HCT116 (cell line): ENCODE results near the gene TAF1C. TPM values are rescaled to one million over a fixed set of nuclear protein-coding genes. Genes with fewer than 3 reads are reported as not detected.

Experiments used
- ATAC-seq: fragments of 200-7000 bp; cut with Tn5 transposase; 2 replicates; pipeline ENCODE4 v1.9.1; 2020; ENCODE audit warnings: mild to moderate bottlenecking, moderate library complexity
- BruUV-seq: library from RNA; stranded (reverse); fragments of 400-500 nt; replicated peaks from 2 replicates; lab custom pipeline; 2021; lab: Mats Ljungman, UMichigan
- CTCF ChIA-PET: fragments of 300-600 bp; sonication (Branson Sonifier 250); formaldehyde crosslinking; loops from one replicate; lab custom pipeline; 2021; ENCODE audit warnings: antibody characterized with exemption; lab: Charles Lee
- POLR2A ChIA-PET: fragments of 300-600, 350-600 bp; sonication (Branson Sonifier 250); formaldehyde crosslinking; loops from one replicate; lab custom pipeline; 2021; ENCODE audit warnings: antibody characterized with exemption; lab: Charles Lee
- RAD21 ChIA-PET, 2 experiments: fragments of 300-600 bp; sonication (Branson Sonifier 250); formaldehyde crosslinking; loops; one replicate each; lab custom pipeline; 2023; ENCODE audit warnings: low total read pairs in 2 of 2; ENCODE audit not compliant: uncharacterized antibody in 2 of 2, unreplicated experiment in 2 of 2, low non-redundant PET in 1 of 2; lab: Charles Lee
- DNase-seq: peaks from one replicate; pipeline ENCODE4 v3.0.0-alpha.2; 2010; ENCODE audit warnings: low read depth, low spot score
- H2AFZ ChIP-seq: fragments of 200-600 bp; shearing (Covaris generic), sonication (generic); 2 replicates; pipeline ENCODE4 v1.6.1; 2017; ENCODE audit warnings: low read depth, mixed run types, mixed read lengths, antibody characterized with exemption, low read length; ENCODE audit not compliant: poor library complexity, severe bottlenecking
- H3K27ac ChIP-seq: 2 replicates; pipeline ENCODE4 v1.5.1; 2012; ENCODE audit warnings: low read depth, low read length
- H3K27me3 ChIP-seq: fragments of 200-600 bp; sonication (generic); 2 replicates; pipeline ENCODE4 v1.6.1; 2016; ENCODE audit warnings: mixed run types, low read length, mixed read lengths; ENCODE audit not compliant: insufficient read depth
- H3K36me3 ChIP-seq, 2 experiments: fragments of 200-500 bp in 1 of 2; fragments of 200-600 bp in 1 of 2; sonication (Bioruptor generic) in 1 of 2; sonication (generic) in 1 of 2; 2 replicates each; pipeline versions ENCODE4 v1.5.1 to v1.6.1; 2014 to 2016; ENCODE audit warnings: low read length in 2 of 2, inconsistent platforms in 1 of 2, mixed read lengths in 1 of 2, mixed run types in 1 of 2; ENCODE audit not compliant: insufficient read depth in 2 of 2, control insufficient read depth in 1 of 2
- H3K4me1 ChIP-seq, 2 experiments: fragments of 200-600 bp in 1 of 2; sonication (generic) in 1 of 2; 2 replicates each; pipeline versions ENCODE4 v1.5.1 to v1.6.1; 2012 to 2017; ENCODE audit warnings: low read length in 2 of 2, inconsistent platforms in 1 of 2, mild to moderate bottlenecking in 1 of 2, mixed read lengths in 1 of 2, mixed run types in 1 of 2, moderate library complexity in 1 of 2; ENCODE audit not compliant: insufficient read depth in 2 of 2, control insufficient read depth in 1 of 2
- H3K4me2 ChIP-seq: fragments of 200-600 bp; sonication (generic); 2 replicates; pipeline ENCODE4 v1.6.1; 2017; ENCODE audit warnings: mixed run types, low read length, mixed read lengths
- H3K4me3 ChIP-seq, 2 experiments: fragments of 200-600 bp in 1 of 2; sonication (generic) in 1 of 2; replicated peaks in 1 of 2; 2 replicates each; pipeline ENCODE4 v1.5.1; 2011 to 2016; ENCODE audit warnings: low read length in 2 of 2, control low read depth in 1 of 2, low read depth in 1 of 2, mild to moderate bottlenecking in 1 of 2, mixed read lengths in 1 of 2, mixed run types in 1 of 2
- H3K79me2 ChIP-seq: fragments of 200-600 bp; sonication (generic); 2 replicates; pipeline ENCODE4 v1.6.1; 2017; ENCODE audit warnings: mild to moderate bottlenecking, mixed run types, low read length, moderate library complexity, mixed read lengths; ENCODE audit not compliant: insufficient read depth
- H3K9ac ChIP-seq: fragments of 200-600 bp; sonication (generic); 2 replicates; pipeline ENCODE4 v1.6.1; 2016; ENCODE audit warnings: low read length, mixed read lengths
- H3K9me2 ChIP-seq: fragments of 200-600 bp; sonication (generic), shearing (Covaris generic); 2 replicates; pipeline ENCODE4 v1.6.1; 2017; ENCODE audit warnings: mixed run types, mild to moderate bottlenecking, moderate library complexity; ENCODE audit not compliant: insufficient read depth
- H3K9me3 ChIP-seq, 2 experiments: fragments of 200-500 bp in 1 of 2; fragments of 200-600 bp in 1 of 2; sonication (Bioruptor generic) in 1 of 2; sonication (generic) in 1 of 2; 2 replicates each; pipeline ENCODE4 v1.6.1; 2014 to 2017; ENCODE audit warnings: low read length in 2 of 2, mixed read lengths in 2 of 2, inconsistent platforms in 1 of 2, low read depth in 1 of 2, mild to moderate bottlenecking in 1 of 2, mixed run types in 1 of 2, moderate library complexity in 1 of 2; ENCODE audit not compliant: control insufficient read depth in 1 of 2, insufficient read depth in 1 of 2
- H4K20me1 ChIP-seq: fragments of 200-600 bp; sonication (generic), shearing (Covaris generic); 2 replicates; pipeline ENCODE4 v1.6.1; 2017; ENCODE audit warnings: mixed run types, mild to moderate bottlenecking, moderate library complexity; ENCODE audit not compliant: insufficient read depth
- CBX3 ChIP-seq: IDR thresholded peaks from 2 replicates; pipeline ENCODE4 v1.6.1; 2012; ENCODE audit warnings: low read depth
- CTCF ChIP-seq, 3 experiments: fragments of 200-600 bp in 1 of 3; sonication (generic) in 1 of 3; IDR thresholded peaks in 2 of 3; conservative IDR thresholded peaks in 1 of 3; 2 replicates each; pipeline ENCODE4 v1.5.1; 2012 to 2017; ENCODE audit warnings: low read depth in 2 of 3, low read length in 2 of 3, antibody characterized with exemption in 1 of 3, borderline replicate concordance in 1 of 3, control low read depth in 1 of 3, mild to moderate bottlenecking in 1 of 3, mixed read lengths in 1 of 3, mixed run types in 1 of 3, moderate library complexity in 1 of 3; ENCODE audit not compliant: insufficient read depth in 1 of 3
- EGR1 ChIP-seq: IDR thresholded peaks from 2 replicates; pipeline ENCODE4 v1.6.1; 2012; ENCODE audit warnings: low read depth
- EZH2 ChIP-seq: fragments of 200-600 bp; sonication (generic); IDR thresholded peaks from 2 replicates; pipeline ENCODE4 v1.6.1; 2017; ENCODE audit warnings: antibody characterized with exemption, mixed run types
- EZH2phosphoT487 ChIP-seq: fragments of 200-600 bp; IDR thresholded peaks from 2 replicates; pipeline ENCODE4 v1.6.1; 2018; ENCODE audit warnings: antibody characterized with exemption, borderline replicate concordance
- JUND ChIP-seq: IDR thresholded peaks from 2 replicates; pipeline ENCODE4 v1.6.1; 2012
- MAX ChIP-seq: IDR thresholded peaks from 2 replicates; pipeline ENCODE4 v1.6.1; 2012
- POLR2A ChIP-seq: IDR thresholded peaks from 2 replicates; pipeline ENCODE4 v1.7.0; 2011; ENCODE audit warnings: borderline replicate concordance; ENCODE audit not compliant: insufficient read depth, insufficient read length; ENCODE audit errors: extremely low read depth
- POLR2AphosphoS5 ChIP-seq: IDR thresholded peaks from 2 replicates; pipeline ENCODE4 v1.6.1; 2011; ENCODE audit warnings: mild to moderate bottlenecking, low read depth, low read length, moderate library complexity
- RAD21 ChIP-seq: IDR thresholded peaks from 2 replicates; pipeline ENCODE4 v1.6.1; 2012; ENCODE audit warnings: low read depth, mild to moderate bottlenecking
- REST ChIP-seq: IDR thresholded peaks from 2 replicates; pipeline ENCODE4 v1.6.1; 2012; ENCODE audit warnings: low read depth
- SP1 ChIP-seq: IDR thresholded peaks from 2 replicates; pipeline ENCODE4 v1.6.1; 2012; ENCODE audit warnings: low read depth
- SRF ChIP-seq: IDR thresholded peaks from 2 replicates; pipeline ENCODE4 v1.6.1; 2012; ENCODE audit warnings: low read depth
- TCF7L2 ChIP-seq: IDR thresholded peaks from 2 replicates; pipeline ENCODE4 v1.7.0; 2011; ENCODE audit warnings: borderline replicate concordance, inconsistent platforms; ENCODE audit not compliant: insufficient read depth, insufficient read length; ENCODE audit errors: extremely low read depth
- YY1 ChIP-seq: IDR thresholded peaks from 2 replicates; pipeline ENCODE4 v1.6.1; 2011; ENCODE audit warnings: low read length, low read depth, moderate library complexity, mild to moderate bottlenecking; ENCODE audit not compliant: insufficient replicate concordance; ENCODE audit errors: extremely low read depth
- ZFX ChIP-seq: fragments of 450-650 bp; IDR thresholded peaks from 2 replicates; pipeline ENCODE4 v1.6.1; 2017
- intact Hi-C: fragments of 100-400 bp; cut with micrococcal nuclease; formaldehyde crosslinking; loops from 2 replicates; pipeline ENCODE4 v1.10.0; 2022
- total RNA-seq: library from RNA; stranded (reverse); gene quantifications from one replicate; pipeline ENCODE4 v1.2.1, GENCODE V29; 2021; ENCODE audit not compliant: unreplicated experiment

TAF1C gene
- total RNA-seq, 1 experiment from 2014 or later = 76.3 TPM

- Histone ChIP-seq H3K9me3 (no peaks in the 10 kb centered on the region), H3K4me1 (peaks cover 0 to 18% of the 10 kb centered on the region in 2 experiments; a peak in 3 of 4 replicates), H3K36me3 (peaks cover 22 to 29% of the 10 kb centered on the region in 2 experiments; a peak in 3 of 4 replicates)
- ATAC-seq = no peak
- CTCF ChIA-PET = interaction anchor here (1.2 to 3.6 kb wide), 2 partner anchors 9 to 130 kb away, joined by 4 to 16 read pairs; partner anchors contain the start of gene TAF1C
- TF ChIP-seq YY1 (no peak), SRF (no peak), EZH2 (no peak), CTCF (IDR thresholded peaks at IDR 0.05 in 2 of 3, conservative IDR thresholded peaks at IDR 0.05 in 1 of 3; ENCODE audit: borderline replicate concordance in 1 of 3, insufficient read depth in 1 of 3, low read depth in 2 of 3, low read length in 2 of 3) (no peak), SP1 (no peak), EGR1 (no peak; the same call in 1 of the 2 replicates), REST (no peak), TCF7L2 (no peak), JUND (no peak), POLR2AphosphoS5 (no peak), POLR2A (no peak), ZFX (no peak), MAX (no peak), EZH2phosphoT487 (no peak), RAD21 (no peak), CBX3 (no peak)
- TF ChIP-seq, all 23 proteins: peak for 0
- ChIA-PET POLR2A (interaction anchor here (1.9 kb wide), 1 partner anchor 9 kb away, joined by 6 read pairs; the partner anchor contains the start of gene TAF1C), RAD21 (no interaction called here)
- Histone ChIP-seq H3K4me3 (no peak overlapping the region), H3K27me3 (no peaks in the 10 kb centered on the region), H4K20me1 (no peaks in the 10 kb centered on the region), H2AFZ (no peak overlapping the region), H3K9me2 (no peaks in the 10 kb centered on the region), H3K27ac (no peak overlapping the region), H3K79me2 (peaks cover 4% of the 10 kb centered on the region; the same call in 1 of the 2 replicates), H3K9ac (no peak overlapping the region), H3K4me2 (peak overlapping the region; percentile 2; the same call in 1 of the 2 replicates)
- DNase-seq = no peak
- intact Hi-C loops = no loop called here
- no TSS peak for BruUV-seq
Measured at GRCh38 chr16:84177741-84178073, 9.2 kb downstream of the TAF1C start.
